Activated CD8-positive, alpha-beta memory T cell treated with anti-CD3 and anti-CD28 coated beads, Interleukin-2, amount 10 ng/mL, durations not matched to agents 7 days and 5 days (primary cell): Measurements from ENCODE around the gene CDH4. TPM values are rescaled to one million over a fixed set of nuclear protein-coding genes. Genes with fewer than 3 reads are reported as not detected.

Experiments used
- ATAC-seq: fragments of 150-1000 bp; cut with Tn5 transposase; one replicate; pipeline ENCODE4 v1.10.0; 2021; ENCODE audit warnings: moderate library complexity
- CTCF ChIA-PET: fragments of 350-600 bp; sonication (Branson Sonifier 250); formaldehyde crosslinking; loops from one replicate; lab custom pipeline; 2021; ENCODE audit warnings: antibody characterized with exemption; lab: Charles Lee
- DNase-seq: peaks from one replicate; pipeline ENCODE4 v3.0.0-alpha.2; 2020
- H3K27ac Mint-ChIP-seq: one replicate; pipeline ENCODE4 v1.8.0; 2021; ENCODE audit warnings: mild to moderate bottlenecking, mixed read lengths
- H3K27me3 Mint-ChIP-seq: one replicate; pipeline ENCODE4 v1.8.0; 2021; ENCODE audit warnings: mixed read lengths
- H3K36me3 Mint-ChIP-seq: one replicate; pipeline ENCODE4 v1.8.0; 2021; ENCODE audit warnings: mild to moderate bottlenecking, mixed read lengths
- H3K4me1 Mint-ChIP-seq: one replicate; pipeline ENCODE4 v1.8.0; 2021; ENCODE audit warnings: mixed read lengths
- H3K4me3 Mint-ChIP-seq: one replicate; pipeline ENCODE4 v1.8.0; 2021; ENCODE audit warnings: mild to moderate bottlenecking, moderate library complexity, mixed read lengths
- H3K9me3 Mint-ChIP-seq: one replicate; pipeline ENCODE4 v1.8.0; 2022; ENCODE audit warnings: low read depth, mixed read lengths
- total RNA-seq, 2 experiments: library from RNA; stranded (reverse); gene quantifications; one replicate each; pipeline ENCODE4 v1.2.3, GENCODE V29; 2021

Gene CDH4
- total RNA-seq, 2 experiments from 2014 or later, result 0.02 TPM; not detected in 1

DNA sequence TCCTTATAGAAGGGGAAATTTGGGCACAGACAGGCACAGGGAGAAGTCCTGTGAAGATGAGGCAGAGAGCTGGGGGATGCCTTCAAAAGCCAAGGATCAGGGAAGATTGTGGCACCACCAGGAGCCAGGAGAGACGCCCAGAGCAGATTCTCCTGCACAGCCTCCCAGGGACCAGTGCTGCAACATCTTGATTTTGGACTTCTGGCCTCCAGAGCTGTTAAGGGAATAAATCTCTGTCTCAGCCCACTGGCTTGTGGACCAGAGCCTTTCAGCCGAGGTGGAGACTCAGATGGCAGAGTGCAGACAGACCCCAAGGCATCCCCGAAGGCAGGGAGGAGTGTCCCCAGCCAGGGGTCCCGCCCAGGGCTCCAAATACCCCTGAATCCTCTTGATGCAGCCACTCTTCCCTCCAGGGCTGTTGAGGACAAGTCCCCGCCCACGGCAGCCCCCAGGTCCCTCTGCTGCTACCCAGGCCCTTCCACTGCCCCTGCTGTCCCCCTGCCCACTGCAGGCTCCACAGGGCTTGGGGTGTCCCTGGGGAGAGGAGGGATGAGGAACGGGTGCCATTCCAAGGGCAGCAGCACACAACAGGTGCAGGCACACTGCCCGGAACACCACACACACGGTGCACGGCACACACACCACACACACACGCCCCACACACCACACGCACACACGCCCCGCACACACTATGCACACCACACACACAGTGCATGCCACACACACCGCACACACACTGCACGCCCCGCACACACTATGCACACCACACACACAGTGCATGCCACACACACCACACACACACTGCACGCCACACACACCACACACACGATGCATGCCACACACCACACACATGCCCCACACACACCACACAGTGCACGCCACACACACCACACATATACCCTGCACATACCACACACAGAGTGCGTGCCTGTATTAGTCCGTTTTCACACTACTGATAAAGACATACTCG lies 502.2 kb downstream of the CDH4 start:
- Mint-ChIP-seq H3K4me3 (no peak overlapping the region), H3K9me3 (no peaks in the 10 kb centered on the region), H3K36me3 (no peaks in the 10 kb centered on the region), H3K27me3 (no peaks in the 10 kb centered on the region), H3K27ac (no peak overlapping the region), H3K4me1 (no peaks in the 10 kb centered on the region)
- no peak for DNase-seq
- CTCF ChIA-PET, result no interaction called here
- no peak for ATAC-seq

DNA sequence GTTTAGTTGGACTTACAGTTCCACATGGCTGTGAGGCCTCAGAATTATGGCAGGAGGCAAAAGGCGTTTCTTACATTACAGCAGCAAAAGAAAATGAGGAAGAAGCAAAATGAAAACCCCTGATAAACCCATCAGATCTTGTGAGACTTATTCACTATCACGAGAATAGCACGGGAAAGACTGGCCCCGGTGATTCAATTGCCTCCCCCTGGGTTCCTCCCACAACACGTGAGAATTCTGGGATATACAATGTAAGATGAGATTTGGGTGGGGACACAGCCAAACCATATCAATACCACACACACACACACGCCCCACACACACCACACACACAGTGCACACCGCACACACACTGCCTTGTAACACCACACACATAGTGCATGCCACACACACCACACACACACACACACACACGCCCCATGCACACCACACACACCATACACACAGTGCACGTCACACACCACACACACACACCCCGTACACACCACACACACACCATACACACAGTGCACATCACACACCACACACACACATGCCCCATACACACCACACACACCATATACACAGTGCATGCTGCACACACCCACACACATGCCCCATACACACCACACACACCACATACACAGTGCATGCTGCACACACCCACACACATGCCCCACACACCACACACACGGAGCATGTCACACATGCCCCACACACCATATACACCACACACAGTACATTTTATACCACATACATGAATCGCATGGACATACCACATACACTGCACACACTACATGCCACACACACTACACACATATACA lies 503.1 kb downstream of the CDH4 start:
- Mint-ChIP-seq H3K27me3 (no peaks in the 10 kb centered on the region), H3K4me3 (no peak overlapping the region), H3K4me1 (no peaks in the 10 kb centered on the region), H3K27ac (no peak overlapping the region), H3K9me3 (no peaks in the 10 kb centered on the region), H3K36me3 (no peaks in the 10 kb centered on the region)
- CTCF ChIA-PET, result no interaction called here
- no peak for DNase-seq
- no peak for ATAC-seq

GRCh38 chr20:61755971-61756845 lies 504.1 kb downstream of the CDH4 start:
- ATAC-seq (no peak), DNase-seq (no peak)
- Mint-ChIP-seq H3K27me3 (no peaks in the 10 kb centered on the region), H3K4me1 (no peaks in the 10 kb centered on the region), H3K9me3 (no peaks in the 10 kb centered on the region), H3K4me3 (no peak overlapping the region), H3K27ac (no peak overlapping the region), H3K36me3 (no peaks in the 10 kb centered on the region)
- CTCF ChIA-PET, result no interaction called here

- no peaks in the 10 kb centered on the region for H3K27me3 Mint-ChIP-seq
- no peak overlapping the region for H3K4me3 Mint-ChIP-seq
- CTCF ChIA-PET, result no interaction called here
These were observed 505.1 kb downstream of the CDH4 start for GRCh38 chr20:61756966-61757677.

DNA sequence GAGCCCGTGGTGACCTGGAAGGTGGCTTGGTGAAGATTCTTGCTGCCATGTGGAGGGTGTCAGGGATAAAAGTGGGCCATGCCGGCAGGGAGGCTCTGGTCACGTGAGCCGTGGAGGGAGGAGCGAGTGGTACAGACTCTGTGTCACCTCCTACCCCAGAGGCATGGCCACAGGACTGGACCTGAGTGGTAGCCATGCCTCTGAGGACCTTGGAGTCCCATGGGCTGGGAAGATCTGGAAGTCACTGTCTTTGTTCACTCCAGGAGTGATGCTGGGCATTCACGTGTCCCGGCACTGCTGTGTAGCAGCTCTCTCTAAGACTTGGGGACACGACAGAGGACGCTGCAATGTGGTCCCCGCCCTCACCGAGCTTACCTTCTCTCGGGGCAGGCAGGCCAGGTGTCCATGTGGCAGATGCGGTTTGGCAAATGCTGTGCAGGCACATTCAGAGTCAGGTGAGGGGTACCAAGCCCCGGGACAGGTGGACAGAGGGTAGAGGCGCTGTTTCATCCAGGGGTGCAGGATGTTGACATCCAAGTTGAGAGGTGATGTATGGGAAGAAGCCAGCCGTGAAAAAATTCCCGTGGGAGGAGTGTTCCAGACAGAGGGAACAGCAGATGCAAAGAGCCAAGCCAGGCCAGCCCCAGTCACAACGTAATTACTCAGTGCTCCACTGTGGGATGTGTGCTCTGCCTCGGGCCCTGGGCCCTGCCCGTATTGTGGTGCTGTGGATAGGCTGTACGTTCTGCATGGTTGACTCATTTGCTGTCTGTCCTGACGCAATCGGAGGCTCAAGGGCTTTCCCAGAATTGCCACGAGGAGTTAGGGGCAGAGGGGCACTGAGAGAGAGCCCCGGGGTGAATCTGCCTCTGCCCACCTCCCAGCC lies 505.9 kb downstream of the CDH4 start:
- H3K36me3 Mint-ChIP-seq, result no peaks in the 10 kb centered on the region
- DNase-seq (no peak), ATAC-seq (no peak)
- H3K9me3 Mint-ChIP-seq, result no peaks in the 10 kb centered on the region
- H3K27me3 Mint-ChIP-seq, result no peaks in the 10 kb centered on the region
- H3K4me1 Mint-ChIP-seq, result no peaks in the 10 kb centered on the region
- no peak overlapping the region for H3K27ac Mint-ChIP-seq
- CTCF ChIA-PET, result no interaction called here
- no peak overlapping the region for H3K4me3 Mint-ChIP-seq

More at GRCh38 chr20:61756966-61757677, 505.1 kb downstream of the CDH4 start:
- ATAC-seq (no peak), DNase-seq (no peak)
- H3K9me3 Mint-ChIP-seq, result no peaks in the 10 kb centered on the region
- no peaks in the 10 kb centered on the region for H3K36me3 Mint-ChIP-seq
- H3K27ac Mint-ChIP-seq, result no peak overlapping the region
- H3K4me1 Mint-ChIP-seq, result no peaks in the 10 kb centered on the region

DNA sequence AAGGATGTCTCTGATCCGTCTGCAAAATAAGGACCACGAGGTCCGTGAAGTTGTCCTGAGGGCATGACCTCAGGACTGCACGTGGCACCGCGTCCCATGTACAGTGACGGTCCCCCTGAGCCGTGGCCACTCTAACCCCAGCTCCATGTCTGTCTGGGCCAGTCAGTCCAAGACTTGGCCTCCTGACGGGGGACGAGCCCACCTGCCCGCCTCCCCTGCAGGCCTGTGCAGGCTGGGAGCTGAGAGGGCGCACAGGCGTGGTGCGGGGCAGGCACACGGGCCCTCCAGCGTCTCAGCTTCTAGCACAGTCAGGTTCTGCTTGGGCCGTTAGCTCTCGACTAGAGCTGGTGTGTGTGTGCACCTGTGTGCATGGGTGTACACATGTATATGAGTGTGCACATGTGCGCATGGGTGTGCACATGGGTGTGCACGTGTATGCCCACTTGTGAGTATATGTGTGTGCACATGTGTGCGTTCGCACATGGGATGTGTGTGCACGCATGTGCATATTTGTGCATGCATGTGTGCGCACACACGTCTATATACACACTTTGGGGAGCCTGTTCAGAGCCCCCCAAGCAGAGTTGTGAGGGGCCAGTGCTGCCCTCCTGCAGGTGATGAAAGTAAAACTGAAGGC lies 506.6 kb downstream of the CDH4 start:
- Mint-ChIP-seq H3K4me1 (no peaks in the 10 kb centered on the region), H3K27ac (no peak overlapping the region), H3K9me3 (no peaks in the 10 kb centered on the region), H3K4me3 (no peak overlapping the region), H3K27me3 (no peaks in the 10 kb centered on the region), H3K36me3 (no peaks in the 10 kb centered on the region)
- CTCF ChIA-PET, result no interaction called here
- ATAC-seq, result no peak
- DNase-seq, result no peak

- Mint-ChIP-seq H3K9me3 (no peaks in the 10 kb centered on the region), H3K27me3 (no peaks in the 10 kb centered on the region), H3K4me1 (no peaks in the 10 kb centered on the region), H3K27ac (no peak overlapping the region), H3K4me3 (no peak overlapping the region), H3K36me3 (no peaks in the 10 kb centered on the region)
- ATAC-seq (no peak), DNase-seq (no peak)
- CTCF ChIA-PET, result no interaction called here
These were observed 507.4 kb downstream of the CDH4 start for GRCh38 chr20:61759286-61760065.

DNA sequence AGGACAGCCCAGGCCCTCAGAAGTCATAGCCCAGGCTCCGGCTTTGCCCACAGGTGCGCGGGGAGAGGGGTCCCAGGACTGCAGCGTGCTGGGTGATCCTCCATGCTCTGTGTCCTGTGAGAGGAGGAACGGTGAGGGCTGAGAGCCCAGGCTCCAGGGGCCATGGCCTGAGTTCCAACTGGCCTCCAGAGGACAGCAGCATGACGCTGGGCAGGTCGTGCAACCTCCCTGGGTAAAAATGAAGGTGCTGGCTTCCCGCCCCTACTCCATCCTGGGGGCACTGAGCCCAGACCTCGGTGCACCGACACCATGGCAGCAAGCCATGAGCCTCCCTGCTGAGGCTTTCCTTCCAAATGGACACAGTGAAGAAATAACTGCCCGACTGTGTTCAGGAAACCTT lies 508.3 kb downstream of the CDH4 start:
- no peaks in the 10 kb centered on the region for H3K9me3 Mint-ChIP-seq
- DNase-seq, result no peak
- H3K36me3 Mint-ChIP-seq, result no peaks in the 10 kb centered on the region
- CTCF ChIA-PET, result no interaction called here
- no peak overlapping the region for H3K27ac Mint-ChIP-seq
- no peak overlapping the region for H3K4me3 Mint-ChIP-seq
- no peaks in the 10 kb centered on the region for H3K27me3 Mint-ChIP-seq
- no peaks in the 10 kb centered on the region for H3K4me1 Mint-ChIP-seq
- no peak for ATAC-seq

DNA sequence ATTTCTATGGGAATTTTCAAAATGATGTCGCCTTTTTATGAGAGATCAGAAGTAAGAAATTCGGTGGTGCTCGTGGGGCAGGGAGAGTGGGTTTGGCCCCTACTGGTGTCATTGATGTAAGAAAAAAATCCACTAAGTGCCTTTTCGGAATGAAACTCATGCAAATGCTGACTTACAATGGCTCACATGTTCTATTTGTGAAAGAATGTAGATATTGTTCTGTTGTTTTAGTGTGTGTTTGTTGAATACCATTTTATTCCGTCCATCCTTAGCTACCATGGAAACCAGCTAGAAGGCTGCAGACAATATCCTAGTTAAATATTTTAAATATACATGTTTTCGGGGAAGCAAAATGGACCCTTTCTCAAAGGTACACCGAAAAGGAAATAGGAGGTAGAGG lies 508.7 kb downstream of the CDH4 start:
- DNase-seq (no peak), ATAC-seq (no peak)
- H3K9me3 Mint-ChIP-seq, result no peaks in the 10 kb centered on the region
- H3K4me3 Mint-ChIP-seq, result no peak overlapping the region
- no peaks in the 10 kb centered on the region for H3K4me1 Mint-ChIP-seq
- CTCF ChIA-PET, result no interaction called here
- no peaks in the 10 kb centered on the region for H3K36me3 Mint-ChIP-seq
- no peak overlapping the region for H3K27ac Mint-ChIP-seq
- no peaks in the 10 kb centered on the region for H3K27me3 Mint-ChIP-seq

GRCh38 chr20:61761453-61762166 lies 509.5 kb downstream of the CDH4 start:
- no peak for DNase-seq
- CTCF ChIA-PET, result no interaction called here
- H3K9me3 Mint-ChIP-seq, result no peaks in the 10 kb centered on the region
- H3K4me1 Mint-ChIP-seq, result no peaks in the 10 kb centered on the region
- H3K27ac Mint-ChIP-seq, result no peak overlapping the region
- no peak overlapping the region for H3K4me3 Mint-ChIP-seq
- H3K27me3 Mint-ChIP-seq, result no peaks in the 10 kb centered on the region
- no peaks in the 10 kb centered on the region for H3K36me3 Mint-ChIP-seq
- no peak for ATAC-seq
